Esophagus muscularis mucosa (tissue), 4 donors: ENCODE results near the gene SLC29A1. TPM values are rescaled to one million over a fixed set of nuclear protein-coding genes. Genes with fewer than 3 reads are reported as not detected.

ENCODE experiments used
- DNase-seq: peaks from one replicate; pipeline ENCODE4 v3.0.0-alpha.2; 2017; ENCODE audit errors: extremely low spot score
- H3K27ac ChIP-seq, 4 donors: fragments of 200-600 bp; sonication (generic); replicated peaks in 1 of 4; 1 replicate in 3 of 4; 2 replicates in 1 of 4; pipeline ENCODE4 v1.5.1; 2016 to 2019; ENCODE audit warnings: mild to moderate bottlenecking in 1 of 4
- H3K27me3 ChIP-seq, 4 donors: fragments of 200-600 bp; sonication (generic); one replicate each; pipeline versions ENCODE4 v1.5.1 to v1.6.0; 2016 to 2019
- H3K36me3 ChIP-seq, 4 donors: fragments of 200-600 bp; sonication (generic); one replicate each; pipeline ENCODE4 v1.5.1; 2016 to 2019
- H3K4me1 ChIP-seq, 4 donors: fragments of 200-600 bp; sonication (generic); one replicate each; pipeline ENCODE4 v1.5.1; 2016 to 2019
- H3K4me3 ChIP-seq, 4 donors: fragments of 200-600 bp; sonication (generic); 1 replicate in 2 of 4; 2 replicates in 2 of 4; pipeline ENCODE4 v1.5.1; 2016 to 2019; ENCODE audit warnings: mild to moderate bottlenecking in 4 of 4, moderate library complexity in 1 of 4
- H3K9me3 ChIP-seq, 4 donors: fragments of 200-600 bp; sonication (generic); 1 replicate in 3 of 4; 2 replicates in 1 of 4; pipeline ENCODE4 v1.5.1; 2016 to 2019
- EP300 ChIP-seq: sonication (generic); formaldehyde crosslinking; IDR thresholded peaks from one replicate; pipeline ENCODE4 v1.6.1; 2017; ENCODE audit warnings: antibody characterized with exemption
- POLR2A ChIP-seq: fragments of 450-650 bp; IDR thresholded peaks from one replicate; pipeline ENCODE4 v1.6.1; 2017; ENCODE audit warnings: antibody characterized with exemption, moderate library complexity, mild to moderate bottlenecking, low read depth
- POLR2AphosphoS5 ChIP-seq, 2 donors: sonication (generic); formaldehyde crosslinking; IDR thresholded peaks; one replicate each; pipeline ENCODE4 v1.6.1; 2017; ENCODE audit warnings: antibody characterized with exemption in 2 of 2
- WGBS: methylation state at CpG from one replicate; pipeline ENCODE4 v1.1.5; 2018; 5-methylcytosine and 5-hydroxymethylcytosine counted together
- intact Hi-C: fragments of 100-400 bp; cut with DNase I; formaldehyde crosslinking; loops from one replicate; pipeline ENCODE4 v1.15.1; 2023
- total RNA-seq, 4 donors: library from RNA; depleted of rRNA; stranded (reverse); fragments of >200 nt; gene quantifications; one replicate each; pipeline versions ENCODE4 v1.1.0 to v1.2.1, GENCODE V29; 2016
- TF ChIP-seq, protein P1 (sequence below), 3 experiments: fragments of 200-600 bp in 2 of 3; fragments of 450-650 bp in 1 of 3; sonication (generic) in 2 of 3; IDR thresholded peaks; one replicate each; pipeline ENCODE4 v1.5.1; 2017 to 2019; ENCODE audit warnings: antibody characterized with exemption in 3 of 3, mild to moderate bottlenecking in 2 of 3, moderate library complexity in 1 of 3

SLC29A1 gene
- total RNA-seq, 4 donors from 2014 or later: 68.9 to 159 (median 138) TPM

DNA sequence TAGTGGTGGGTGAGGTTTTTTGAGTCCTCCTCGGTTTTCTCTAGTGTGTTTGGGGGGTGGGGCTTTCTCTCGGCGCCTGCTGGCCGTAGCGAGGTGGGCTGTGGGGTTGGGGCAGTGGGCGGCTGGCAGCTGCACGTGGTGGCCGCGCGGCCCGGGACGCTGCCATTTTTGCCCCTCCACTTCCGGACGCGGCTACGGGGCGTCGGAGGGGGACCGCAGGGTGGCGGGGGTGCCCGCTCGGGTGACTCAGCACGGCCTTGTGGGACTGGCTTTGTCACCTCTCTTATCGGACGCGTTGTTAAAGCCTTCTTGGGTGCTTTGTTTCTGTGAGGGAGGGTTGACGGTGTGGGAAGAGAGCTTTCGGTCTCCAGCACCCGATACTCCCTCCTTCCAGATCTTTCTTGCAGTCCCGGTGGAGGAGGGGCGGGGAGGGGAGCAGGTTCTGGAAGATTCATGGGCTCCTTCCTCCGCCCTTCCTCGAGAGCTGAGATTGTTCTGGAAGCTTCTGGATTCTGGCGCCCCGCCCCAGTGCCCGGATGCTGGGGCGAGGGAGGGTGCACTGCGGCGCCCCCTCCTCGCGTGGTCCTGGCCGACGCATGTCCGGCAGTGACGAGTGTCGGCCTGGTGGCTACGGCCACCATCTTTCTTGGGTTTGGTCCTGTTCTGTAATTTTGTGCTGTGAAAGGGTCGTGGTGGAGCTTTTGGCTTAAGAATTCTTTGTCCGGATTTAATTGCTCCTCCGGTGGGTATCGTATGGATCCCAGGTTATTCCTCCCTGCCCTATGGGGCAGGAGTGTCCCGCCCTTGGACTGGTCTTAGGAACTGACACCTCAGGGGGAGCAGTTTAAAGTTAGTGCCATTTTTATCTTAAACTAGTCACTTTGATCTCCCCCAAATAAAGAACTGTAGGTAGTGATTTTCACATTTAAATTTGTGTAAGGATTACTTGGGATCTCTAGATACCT is 24.2 kb downstream of the SLC29A1 start:
- Histone ChIP-seq H3K4me1 (peaks cover 27 to 53% (median 49%) of the 10 kb centered on the region in 4 donors), H3K27me3 (no peaks in the 10 kb centered on the region), H3K9me3 (no peaks in the 10 kb centered on the region), H3K27ac (peak overlapping the region; percentile 95 to 99 (median 98)), H3K36me3 (peaks cover 38 to 45% (median 42%) of the 10 kb centered on the region in 4 donors), H3K4me3 (peak overlapping the region; percentile 73 to 100 (median 94))
- TF ChIP-seq POLR2A (no peak), EP300 (no peak), POLR2AphosphoS5 (IDR thresholded peaks at IDR 0.05) (peak in 1 of 2 donors; percentile 89)
- TF ChIP-seq, protein P1, sequence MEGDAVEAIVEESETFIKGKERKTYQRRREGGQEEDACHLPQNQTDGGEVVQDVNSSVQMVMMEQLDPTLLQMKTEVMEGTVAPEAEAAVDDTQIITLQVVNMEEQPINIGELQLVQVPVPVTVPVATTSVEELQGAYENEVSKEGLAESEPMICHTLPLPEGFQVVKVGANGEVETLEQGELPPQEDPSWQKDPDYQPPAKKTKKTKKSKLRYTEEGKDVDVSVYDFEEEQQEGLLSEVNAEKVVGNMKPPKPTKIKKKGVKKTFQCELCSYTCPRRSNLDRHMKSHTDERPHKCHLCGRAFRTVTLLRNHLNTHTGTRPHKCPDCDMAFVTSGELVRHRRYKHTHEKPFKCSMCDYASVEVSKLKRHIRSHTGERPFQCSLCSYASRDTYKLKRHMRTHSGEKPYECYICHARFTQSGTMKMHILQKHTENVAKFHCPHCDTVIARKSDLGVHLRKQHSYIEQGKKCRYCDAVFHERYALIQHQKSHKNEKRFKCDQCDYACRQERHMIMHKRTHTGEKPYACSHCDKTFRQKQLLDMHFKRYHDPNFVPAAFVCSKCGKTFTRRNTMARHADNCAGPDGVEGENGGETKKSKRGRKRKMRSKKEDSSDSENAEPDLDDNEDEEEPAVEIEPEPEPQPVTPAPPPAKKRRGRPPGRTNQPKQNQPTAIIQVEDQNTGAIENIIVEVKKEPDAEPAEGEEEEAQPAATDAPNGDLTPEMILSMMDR (IDR thresholded peaks at IDR 0.05): peak in 1 of 3 experiments; percentile 15
- intact Hi-C loops: no loop called here
- no peak for DNase-seq
- WGBS: 0% methylated on average over 20 of the region's 52 CpGs

DNA sequence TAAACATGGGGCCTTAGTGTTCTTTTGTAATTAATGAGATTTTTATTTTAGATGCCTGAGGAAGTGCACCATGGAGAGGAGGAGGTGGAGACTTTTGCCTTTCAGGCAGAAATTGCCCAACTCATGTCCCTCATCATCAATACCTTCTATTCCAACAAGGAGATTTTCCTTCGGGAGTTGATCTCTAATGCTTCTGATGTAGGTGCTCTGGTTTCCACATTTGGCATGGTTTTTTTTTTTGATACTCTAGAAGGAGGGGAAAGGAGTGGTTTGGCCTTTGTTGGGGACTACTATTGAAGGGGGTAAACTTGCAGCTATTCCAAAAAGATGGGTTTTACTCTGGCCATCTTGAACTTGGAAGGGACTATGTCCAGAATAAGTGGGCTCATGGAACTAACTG is 25.2 kb downstream of the SLC29A1 start:
- H3K27ac ChIP-seq: peak overlapping the region; percentile 95 to 99 (median 98)
- 58% methylated on average over 1 of the region's 1 CpG for WGBS
- peaks cover 48 to 54% (median 52%) of the 10 kb centered on the region in 4 donors for H3K36me3 ChIP-seq
- H3K4me3 ChIP-seq: peak overlapping the region; percentile 73 to 100 (median 94)
- no peak for DNase-seq
- TF ChIP-seq, protein P1 (IDR thresholded peaks at IDR 0.05): no peak
- TF ChIP-seq POLR2A (no peak), POLR2AphosphoS5 (IDR thresholded peaks at IDR 0.05) (no peak), EP300 (no peak)
- H3K9me3 ChIP-seq: no peaks in the 10 kb centered on the region
- intact Hi-C loops: no loop called here
- peaks cover 27 to 62% (median 55%) of the 10 kb centered on the region in 4 donors for H3K4me1 ChIP-seq
- H3K27me3 ChIP-seq: no peaks in the 10 kb centered on the region

DNA sequence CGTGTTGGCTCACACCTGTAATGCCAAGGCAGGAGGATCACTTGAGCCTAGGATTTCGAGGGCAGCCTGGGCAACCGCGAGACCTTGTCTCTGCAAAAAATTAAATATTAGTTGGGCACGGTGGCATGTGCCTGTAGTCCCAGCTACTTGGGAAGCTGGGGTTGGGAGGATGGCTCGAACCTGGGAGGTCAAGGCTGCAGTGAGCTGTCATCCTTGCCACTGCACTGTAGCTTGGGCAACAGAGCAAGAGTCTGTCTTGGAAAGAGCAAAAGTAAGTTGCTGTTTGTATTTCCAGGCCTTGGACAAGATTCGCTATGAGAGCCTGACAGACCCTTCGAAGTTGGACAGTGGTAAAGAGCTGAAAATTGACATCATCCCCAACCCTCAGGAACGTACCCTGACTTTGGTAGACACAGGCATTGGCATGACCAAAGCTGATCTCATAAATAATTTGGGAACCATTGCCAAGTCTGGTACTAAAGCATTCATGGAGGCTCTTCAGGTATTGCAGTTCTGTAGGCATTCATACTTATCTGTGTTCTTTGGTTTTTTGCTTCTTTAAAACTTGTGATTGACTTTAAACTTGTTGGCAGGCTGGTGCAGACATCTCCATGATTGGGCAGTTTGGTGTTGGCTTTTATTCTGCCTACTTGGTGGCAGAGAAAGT is 25.8 kb downstream of the SLC29A1 start:
- Histone ChIP-seq H3K4me1 (peaks cover 30 to 65% (median 60%) of the 10 kb centered on the region in 4 donors), H3K27me3 (no peaks in the 10 kb centered on the region), H3K27ac (peak overlapping the region in 3 of 4 donors; percentile 95 to 99 (median 98)), H3K9me3 (no peaks in the 10 kb centered on the region), H3K4me3 (peak overlapping the region in 3 of 4 donors; percentile 73 to 100 (median 95)), H3K36me3 (peaks cover 54 to 61% (median 58%) of the 10 kb centered on the region in 4 donors)
- WGBS: 79% methylated on average over 9 of the region's 9 CpGs
- intact Hi-C loops: no loop called here
- TF ChIP-seq POLR2A (no peak), POLR2AphosphoS5 (IDR thresholded peaks at IDR 0.05) (peak in 1 of 2 donors; percentile 8), EP300 (no peak)
- TF ChIP-seq, protein P1 (IDR thresholded peaks at IDR 0.05): no peak
- DNase-seq: no peak

DNA sequence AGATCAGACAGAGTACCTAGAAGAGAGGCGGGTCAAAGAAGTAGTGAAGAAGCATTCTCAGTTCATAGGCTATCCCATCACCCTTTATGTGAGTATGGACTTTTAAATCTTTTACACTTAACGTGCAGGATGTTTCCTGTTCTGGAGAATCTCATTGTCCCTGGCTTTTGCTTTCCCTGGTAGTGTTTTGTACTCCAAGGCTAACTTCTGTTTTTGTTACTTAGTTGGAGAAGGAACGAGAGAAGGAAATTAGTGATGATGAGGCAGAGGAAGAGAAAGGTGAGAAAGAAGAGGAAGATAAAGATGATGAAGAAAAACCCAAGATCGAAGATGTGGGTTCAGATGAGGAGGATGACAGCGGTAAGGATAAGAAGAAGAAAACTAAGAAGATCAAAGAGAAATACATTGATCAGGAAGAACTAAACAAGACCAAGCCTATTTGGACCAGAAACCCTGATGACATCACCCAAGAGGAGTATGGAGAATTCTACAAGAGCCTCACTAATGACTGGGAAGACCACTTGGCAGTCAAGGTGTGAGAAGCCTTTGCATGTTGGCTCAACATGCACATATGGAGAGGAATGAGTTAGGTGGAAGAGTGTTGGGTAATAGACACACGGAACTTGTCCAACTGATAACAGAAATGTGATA is 26.8 kb downstream of the SLC29A1 start:
- H3K27ac ChIP-seq: peak overlapping the region in 1 of 4 donors; percentile 15
- DNase-seq: no peak
- TF ChIP-seq POLR2AphosphoS5 (IDR thresholded peaks at IDR 0.05) (no peak), POLR2A (no peak), EP300 (no peak)
- TF ChIP-seq, protein P1 (IDR thresholded peaks at IDR 0.05): no peak
- H3K36me3 ChIP-seq: peaks cover 63 to 70% (median 68%) of the 10 kb centered on the region in 4 donors
- no peak overlapping the region for H3K4me3 ChIP-seq
- H3K9me3 ChIP-seq: no peaks in the 10 kb centered on the region
- peaks cover 30 to 72% (median 68%) of the 10 kb centered on the region in 4 donors for H3K4me1 ChIP-seq
- H3K27me3 ChIP-seq: no peaks in the 10 kb centered on the region
- intact Hi-C loops: no loop called here
- 70% methylated on average over 6 of the region's 6 CpGs for WGBS
